Measurements from ENCODE around the gene SERINC2.

GRCh38 chr1:31443673-31444072 is 30.7 kb downstream of the SERINC2 start:
- TF ChIP-seq CTCF (IDR thresholded peaks at IDR 0.05 in 2 of 3, conservative IDR thresholded peaks at IDR 0.05 in 1 of 3; ENCODE audit: control insufficient read depth in 2 of 3, extremely low read depth in 1 of 3, insufficient read depth in 1 of 3, low read depth in 3 of 3, low read length in 3 of 3): no peak
- TF ChIP-seq NR2C2 (IDR thresholded peaks at IDR 0.05; ENCODE audit: borderline replicate concordance, control insufficient read depth, insufficient read length, low read depth): no peak
- TF ChIP-seq POLR2AphosphoS5 (IDR thresholded peaks at IDR 0.05; ENCODE audit: low read length): no peak
- no peak for TF ChIP-seq EP300 (IDR thresholded peaks at IDR 0.05; ENCODE audit: borderline replicate concordance in 1 of 2, control insufficient read depth in 1 of 2, low read depth in 2 of 2, low read length in 2 of 2)
- no peak for TF ChIP-seq ZBTB33 (IDR thresholded peaks at IDR 0.05)
- no peak for TF ChIP-seq REST (IDR thresholded peaks at IDR 0.05; ENCODE audit: low read depth, low read length)
- TF ChIP-seq RAD21 (IDR thresholded peaks at IDR 0.05; ENCODE audit: insufficient read depth, low read depth, low read length): no peak
- TF ChIP-seq MTA2 (IDR thresholded peaks at IDR 0.05; ENCODE audit: low read depth): no peak
- TF ChIP-seq CBFB (IDR thresholded peaks at IDR 0.05; ENCODE audit: low read depth): no peak
- TF ChIP-seq POLR2A (IDR thresholded peaks at IDR 0.05; ENCODE audit: low read depth, low read length): no peak
- no peak for TF ChIP-seq MAX (IDR thresholded peaks at IDR 0.05; ENCODE audit: low read depth, low read length)
- TF ChIP-seq NBN (IDR thresholded peaks at IDR 0.05): no peak
- no peak for TF ChIP-seq PBX3 (IDR thresholded peaks at IDR 0.05; ENCODE audit: insufficient replicate concordance, low read depth, low read length)
